Astrocyte (in vitro differentiated cells and primary cell): ENCODE measurements around the gene CFAP298. TPM values are rescaled to one million over a fixed set of nuclear protein-coding genes. Genes with fewer than 3 reads are reported as not detected.

Experiments used
- DNase-seq: peaks from one replicate; pipeline ENCODE4 v3.0.0-alpha.2; 2010; ENCODE audit warnings: low read depth
- FAIRE-seq: peaks from 2 replicates; lab custom pipeline; 2011; peaks lifted over from hg19 to GRCh38; lab: Jason Lieb, UNC
- H2AFZ ChIP-seq: 2 replicates; pipeline ENCODE4 v1.6.0; 2012; ENCODE audit warnings: low read depth, low read length, inconsistent platforms
- H3K27ac ChIP-seq: 2 replicates; pipeline ENCODE4 v1.5.1; 2011; ENCODE audit warnings: low read depth, low read length, inconsistent platforms
- H3K27me3 ChIP-seq: 2 replicates; pipeline ENCODE4 v1.6.0; 2011; ENCODE audit warnings: low read length, inconsistent platforms; ENCODE audit not compliant: insufficient read depth
- H3K36me3 ChIP-seq: 2 replicates; pipeline ENCODE4 v1.5.1; 2011; ENCODE audit warnings: low read length, inconsistent platforms; ENCODE audit not compliant: insufficient read depth
- H3K4me1 ChIP-seq: 2 replicates; pipeline ENCODE4 v1.5.1; 2011; ENCODE audit warnings: low read length, inconsistent platforms; ENCODE audit not compliant: insufficient read depth
- H3K4me2 ChIP-seq: 2 replicates; pipeline ENCODE4 v1.6.0; 2012; ENCODE audit warnings: low read length, inconsistent platforms
- H3K4me3 ChIP-seq: 2 replicates; pipeline ENCODE4 v1.5.1; 2011; ENCODE audit warnings: low read depth, mild to moderate bottlenecking, low read length, inconsistent platforms; ENCODE audit not compliant: insufficient read depth
- H3K79me2 ChIP-seq: 2 replicates; pipeline ENCODE4 v1.6.0; 2012; ENCODE audit warnings: mild to moderate bottlenecking, low read length, inconsistent platforms; ENCODE audit not compliant: insufficient read depth
- H3K9ac ChIP-seq: 2 replicates; pipeline ENCODE4 v1.6.0; 2012; ENCODE audit warnings: mild to moderate bottlenecking, low read length, inconsistent platforms
- H3K9me3 ChIP-seq: 2 replicates; pipeline ENCODE4 v1.5.1; 2012; ENCODE audit warnings: low read depth, mild to moderate bottlenecking, low read length, inconsistent platforms; ENCODE audit not compliant: insufficient read depth
- H4K20me1 ChIP-seq: 2 replicates; pipeline ENCODE4 v1.6.0; 2012; ENCODE audit warnings: low read length, inconsistent platforms; ENCODE audit not compliant: insufficient read depth
- H3K27ac Mint-ChIP-seq: one replicate; pipeline ENCODE4 v1.8.0; 2021; ENCODE audit warnings: mild to moderate bottlenecking, mixed read lengths; ENCODE audit not compliant: unreplicated experiment
- H3K27me3 Mint-ChIP-seq: one replicate; pipeline ENCODE4 v1.8.0; 2021; ENCODE audit warnings: low read depth, mixed read lengths; ENCODE audit not compliant: unreplicated experiment
- H3K36me3 Mint-ChIP-seq: one replicate; pipeline ENCODE4 v1.8.0; 2021; ENCODE audit warnings: low read depth, mixed read lengths; ENCODE audit not compliant: unreplicated experiment
- H3K4me1 Mint-ChIP-seq: one replicate; pipeline ENCODE4 v1.8.0; 2021; ENCODE audit warnings: low read depth, mixed read lengths; ENCODE audit not compliant: unreplicated experiment
- H3K4me3 Mint-ChIP-seq: one replicate; pipeline ENCODE4 v1.8.0; 2021; ENCODE audit warnings: mild to moderate bottlenecking, moderate library complexity, mixed read lengths; ENCODE audit not compliant: unreplicated experiment
- H3K9me3 Mint-ChIP-seq: one replicate; pipeline ENCODE4 v1.8.0; 2021; ENCODE audit warnings: mild to moderate bottlenecking, mixed read lengths; ENCODE audit not compliant: unreplicated experiment
- CTCF ChIP-seq: IDR thresholded peaks from 2 replicates; pipeline ENCODE4 v1.5.1; 2011; ENCODE audit warnings: low read depth, mild to moderate bottlenecking, inconsistent platforms, low read length, moderate library complexity; ENCODE audit not compliant: insufficient read depth
- EZH2 ChIP-seq: IDR thresholded peaks from 2 replicates; pipeline ENCODE4 v1.6.1; 2012; ENCODE audit warnings: mild to moderate bottlenecking, low read length, inconsistent platforms; ENCODE audit not compliant: insufficient read depth
- total RNA-seq: library from RNA; stranded (reverse); gene quantifications from 2 replicates; pipeline ENCODE4 v1.2.1, GENCODE V29; 2021

CFAP298 gene
- total RNA-seq, 1 donor from 2014 or later: 28.7 TPM

- Histone ChIP-seq H3K4me2 (no peak overlapping the region), H3K27ac (no peak overlapping the region), H2AFZ (no peak overlapping the region), H3K9me3 (no peaks in the 10 kb centered on the region), H3K9ac (no peak overlapping the region), H3K27me3 (no peaks in the 10 kb centered on the region), H3K4me3 (no peak overlapping the region), H3K4me1 (no peaks in the 10 kb centered on the region), H3K79me2 (no peaks in the 10 kb centered on the region), H4K20me1 (no peaks in the 10 kb centered on the region), H3K36me3 (no peaks in the 10 kb centered on the region)
- H3K9me3 Mint-ChIP-seq: no peaks in the 10 kb centered on the region
- DNase-seq: no peak
- H3K27me3 Mint-ChIP-seq: peaks cover 10% of the 10 kb centered on the region
- H3K4me3 Mint-ChIP-seq: no peak overlapping the region
- H3K36me3 Mint-ChIP-seq: no peaks in the 10 kb centered on the region
- no peaks in the 10 kb centered on the region for H3K4me1 Mint-ChIP-seq
- TF ChIP-seq EZH2: no peak
- H3K27ac Mint-ChIP-seq: no peak overlapping the region
- FAIRE-seq: no peak
Observed at GRCh38 chr21:32587651-32588050, 24.5 kb downstream of the CFAP298 start.

DNA sequence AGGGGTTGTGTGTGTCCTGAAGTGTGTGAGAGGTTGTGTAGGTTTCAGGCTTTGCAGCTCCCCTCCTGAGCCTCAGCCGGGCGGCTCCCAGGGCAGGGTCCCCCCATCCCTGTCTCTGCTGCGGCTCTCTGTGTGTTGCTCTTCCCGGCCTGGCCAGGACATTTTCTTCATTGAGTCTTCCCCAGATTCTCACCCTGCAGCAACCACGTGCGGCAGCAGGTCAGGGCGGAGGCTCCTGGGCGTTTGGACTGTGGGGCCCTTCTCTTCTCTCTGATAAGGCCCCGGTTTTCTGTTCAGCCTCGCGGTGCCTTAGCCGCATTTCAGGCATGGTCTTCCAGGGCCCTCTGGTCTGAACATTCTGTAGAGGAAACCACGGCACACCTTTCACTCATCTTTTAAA is 25.1 kb downstream of the CFAP298 start:
- H3K4me1 Mint-ChIP-seq: no peaks in the 10 kb centered on the region
- no peak for FAIRE-seq

DNA sequence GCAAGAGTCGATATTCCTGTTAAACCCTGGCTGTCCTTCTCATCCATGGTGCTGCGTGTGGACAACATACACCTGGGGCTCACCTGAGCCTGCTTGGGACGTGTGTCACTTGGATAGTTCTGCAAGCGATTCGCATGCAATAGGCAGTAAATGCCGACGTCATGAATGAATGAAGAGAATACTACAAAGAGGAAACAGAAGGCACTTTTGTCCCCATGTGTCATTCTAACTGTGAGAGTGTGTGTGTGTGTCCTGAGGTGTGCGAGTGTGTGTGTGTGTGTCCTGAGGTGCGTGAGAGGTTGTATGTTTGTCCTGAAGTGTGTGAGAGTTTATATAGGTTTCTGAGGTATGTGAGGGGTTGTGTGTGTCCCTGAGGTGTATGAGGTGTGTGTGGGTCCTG is 26.2 kb downstream of the CFAP298 start:
- no peaks in the 10 kb centered on the region for H3K4me1 Mint-ChIP-seq
- no peak overlapping the region for H3K4me3 Mint-ChIP-seq

More for the DNA sequence above, 25.1 kb downstream of the CFAP298 start:
- Histone ChIP-seq H3K79me2 (no peaks in the 10 kb centered on the region), H3K9me3 (no peaks in the 10 kb centered on the region), H3K9ac (no peak overlapping the region), H3K27ac (no peak overlapping the region), H3K27me3 (no peaks in the 10 kb centered on the region), H2AFZ (no peak overlapping the region), H4K20me1 (no peaks in the 10 kb centered on the region), H3K36me3 (no peaks in the 10 kb centered on the region), H3K4me2 (no peak overlapping the region), H3K4me1 (no peaks in the 10 kb centered on the region), H3K4me3 (no peak overlapping the region)
- H3K9me3 Mint-ChIP-seq: no peaks in the 10 kb centered on the region
- DNase-seq: no peak
- no peak overlapping the region for H3K4me3 Mint-ChIP-seq
- H3K27ac Mint-ChIP-seq: no peak overlapping the region
- TF ChIP-seq EZH2 (no peak), CTCF (no peak)
- H3K36me3 Mint-ChIP-seq: no peaks in the 10 kb centered on the region
- peaks cover 10% of the 10 kb centered on the region for H3K27me3 Mint-ChIP-seq

More for the DNA sequence above, 26.2 kb downstream of the CFAP298 start:
- Histone ChIP-seq H3K4me3 (no peak overlapping the region), H3K4me1 (no peaks in the 10 kb centered on the region), H3K9me3 (no peaks in the 10 kb centered on the region), H3K27ac (no peak overlapping the region), H3K36me3 (no peaks in the 10 kb centered on the region), H4K20me1 (no peaks in the 10 kb centered on the region), H3K4me2 (no peak overlapping the region), H3K79me2 (no peaks in the 10 kb centered on the region), H3K9ac (no peak overlapping the region), H2AFZ (no peak overlapping the region), H3K27me3 (no peaks in the 10 kb centered on the region)
- peaks cover 10% of the 10 kb centered on the region for H3K27me3 Mint-ChIP-seq
- DNase-seq (no peak), FAIRE-seq (no peak)
- no peaks in the 10 kb centered on the region for H3K9me3 Mint-ChIP-seq
- H3K36me3 Mint-ChIP-seq: no peaks in the 10 kb centered on the region
- TF ChIP-seq EZH2 (no peak), CTCF (no peak)
- no peak overlapping the region for H3K27ac Mint-ChIP-seq
